SJCRH30 (cell line): ENCODE measurements around the gene FHAD1. TPM values are rescaled to one million over a fixed set of nuclear protein-coding genes. Genes with fewer than 3 reads are reported as not detected.
"Not testable (repeated sequence)": the region's sequence is repeated elsewhere in the genome, so short reads cannot be mapped to it uniquely, and the experiment has no call there.

Experiments used
- DNase-seq, 2 experiments: peaks; one replicate each; pipeline ENCODE4 v3.0.0-alpha.2; 2015 to 2020
- H3K27ac ChIP-seq: fragments of 250-450 bp; sonication (Bioruptor Pico); 2 replicates; pipeline ENCODE4 v1.5.1; 2020; ENCODE audit warnings: mild to moderate bottlenecking, moderate library complexity
- H3K27me3 ChIP-seq: fragments of 250-450 bp; sonication (Bioruptor Pico); 2 replicates; pipeline ENCODE4 v1.5.1; 2020; ENCODE audit warnings: mild to moderate bottlenecking, moderate library complexity
- H3K36me3 ChIP-seq: fragments of 250-450 bp; sonication (Bioruptor Pico); 2 replicates; pipeline ENCODE4 v1.5.1; 2020; ENCODE audit warnings: mild to moderate bottlenecking, moderate library complexity
- H3K4me1 ChIP-seq: fragments of 250-450 bp; sonication (Bioruptor Pico); 2 replicates; pipeline ENCODE4 v1.5.1; 2020; ENCODE audit warnings: mild to moderate bottlenecking, moderate library complexity
- H3K4me3 ChIP-seq: fragments of 250-450 bp; sonication (Bioruptor Pico); 2 replicates; pipeline ENCODE4 v1.5.1; 2020; ENCODE audit warnings: mild to moderate bottlenecking, moderate library complexity
- H3K9me3 ChIP-seq: fragments of 250-450 bp; sonication (Bioruptor Pico); replicated peaks from 2 replicates; pipeline ENCODE4 v1.5.1; 2020; ENCODE audit warnings: mild to moderate bottlenecking, moderate library complexity
- total RNA-seq: library from RNA; depleted of rRNA; stranded (reverse); fragments of >200 nt; shearing (Covaris generic); gene quantifications from 2 replicates; pipeline ENCODE4 v1.2.3, GENCODE V29; 2014

The FHAD1 gene
- total RNA-seq, 1 experiment from 2014 or later: 1.7 TPM

DNA sequence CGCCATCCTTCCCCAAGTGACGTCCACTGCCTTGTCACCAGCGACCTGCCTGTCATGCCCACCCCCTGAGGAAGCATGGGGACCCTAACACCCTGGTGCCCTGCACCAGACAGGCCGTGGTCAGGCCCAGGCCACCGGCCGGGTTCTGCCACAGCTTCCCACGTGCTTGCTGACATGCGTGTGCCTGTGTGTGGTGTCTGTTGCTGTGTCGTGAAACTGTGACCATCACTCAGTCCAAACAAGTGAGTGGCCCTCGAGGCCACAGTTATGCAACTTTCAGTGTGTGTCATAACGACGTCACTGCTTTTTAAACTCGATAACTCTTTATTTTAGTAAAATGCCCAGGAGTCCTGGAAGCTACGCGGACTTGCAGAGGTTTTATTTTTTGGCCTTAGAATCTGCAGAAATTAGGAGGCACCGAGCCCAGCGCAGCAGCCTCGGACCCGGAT is 182.7 kb downstream of the FHAD1 start:
- no peak overlapping the region for H3K27ac ChIP-seq
- no peak overlapping the region for H3K4me3 ChIP-seq
- DNase-seq: no peak
- peaks cover 42% of the 10 kb centered on the region for H3K4me1 ChIP-seq
- peaks cover 40% of the 10 kb centered on the region for H3K36me3 ChIP-seq
- no peaks in the 10 kb centered on the region for H3K27me3 ChIP-seq
- H3K9me3 ChIP-seq: no peaks in the 10 kb centered on the region

DNA sequence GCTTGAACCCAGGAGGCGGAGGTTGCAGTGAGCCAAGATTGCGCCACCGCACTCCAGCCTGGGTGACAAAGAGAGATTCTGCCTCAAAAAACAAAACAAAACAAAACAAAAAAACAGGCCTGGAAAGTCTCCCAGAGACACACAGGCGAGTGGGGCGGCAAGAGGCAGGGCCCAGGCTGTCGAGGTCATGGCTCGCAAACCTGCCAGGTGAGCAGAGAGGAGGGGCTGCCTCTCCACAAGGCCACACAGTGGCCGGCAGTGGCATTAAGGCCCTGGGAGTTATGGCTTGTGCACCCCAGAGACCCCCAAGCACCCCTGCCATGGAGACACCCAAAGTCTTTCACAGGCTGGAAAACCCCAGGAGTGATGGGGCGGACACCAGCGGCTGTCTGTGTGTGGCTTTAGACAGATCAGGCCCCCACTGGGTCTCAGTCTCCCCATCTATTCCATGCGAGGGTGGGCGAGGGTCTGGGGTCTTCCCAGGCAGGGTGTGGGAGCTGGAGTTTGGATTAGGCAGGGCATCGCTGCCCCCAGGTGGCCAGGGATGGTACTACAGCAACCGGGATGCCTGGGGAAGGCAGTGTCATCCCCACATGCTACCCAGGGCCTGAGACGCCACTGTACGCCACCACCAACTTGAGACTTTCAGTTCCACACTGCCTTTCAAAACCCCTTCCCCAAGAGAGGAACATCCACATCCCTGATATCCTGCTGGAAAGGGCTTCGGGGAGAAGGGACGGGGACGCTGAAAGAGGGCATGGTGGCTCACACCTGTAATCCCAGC is 184.0 kb downstream of the FHAD1 start:
- H3K4me3 ChIP-seq: no peak overlapping the region
- H3K27me3 ChIP-seq: no peaks in the 10 kb centered on the region
- H3K27ac ChIP-seq: peak overlapping the region; percentile 83
- H3K4me1 ChIP-seq: peaks cover 37% of the 10 kb centered on the region
- peak; percentile 82 to 89 for DNase-seq
- peaks cover 33% of the 10 kb centered on the region for H3K36me3 ChIP-seq
- H3K9me3 ChIP-seq: no peaks in the 10 kb centered on the region

DNA sequence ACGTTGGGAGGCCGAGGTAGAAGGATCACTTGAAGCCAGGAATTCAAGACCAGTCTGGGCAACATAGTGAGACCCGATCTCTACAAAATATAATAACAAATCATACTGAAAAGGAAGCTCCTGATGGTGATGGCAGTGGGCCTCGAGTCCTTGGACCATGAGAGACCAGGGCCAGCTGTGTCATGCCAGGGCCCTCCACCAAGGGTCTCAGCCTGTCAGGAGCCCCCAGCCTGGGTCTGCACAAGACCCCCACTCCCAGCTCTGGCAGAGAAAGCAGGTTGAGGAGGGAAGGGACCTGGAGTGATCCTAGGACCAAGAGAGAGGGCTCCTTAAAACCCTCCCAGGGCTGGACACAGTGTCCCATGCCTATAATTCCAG is 184.5 kb downstream of the FHAD1 start:
- no peak overlapping the region for H3K4me3 ChIP-seq
- H3K9me3 ChIP-seq: no peaks in the 10 kb centered on the region
- H3K36me3 ChIP-seq: peaks cover 28% of the 10 kb centered on the region
- peak overlapping the region; percentile 83 for H3K27ac ChIP-seq
- no peaks in the 10 kb centered on the region for H3K27me3 ChIP-seq
- H3K4me1 ChIP-seq: peaks cover 31% of the 10 kb centered on the region
- no peak for DNase-seq

DNA sequence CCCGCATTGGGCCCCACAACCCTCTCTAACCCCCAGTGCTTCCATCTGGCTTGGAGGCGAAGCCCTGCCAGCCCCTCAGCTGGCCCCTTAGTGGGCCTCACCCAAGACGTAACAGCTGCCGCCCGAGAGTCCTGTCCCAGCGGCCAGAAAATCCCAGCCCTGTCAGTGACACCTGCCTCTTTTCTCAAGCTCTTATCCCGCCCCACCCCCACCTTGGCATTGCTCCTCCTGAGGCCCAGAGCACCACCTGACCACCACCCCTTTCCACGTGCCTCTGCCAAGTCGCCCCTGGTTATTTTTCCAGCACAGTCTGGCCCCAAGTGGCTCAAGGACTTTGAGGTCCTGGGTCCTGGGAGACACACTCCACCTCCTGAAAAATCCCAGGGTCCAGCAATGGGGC is 185.3 kb downstream of the FHAD1 start:
- Histone ChIP-seq H3K27me3 (no peaks in the 10 kb centered on the region), H3K36me3 (peaks cover 20% of the 10 kb centered on the region), H3K4me1 (peaks cover 24% of the 10 kb centered on the region), H3K4me3 (no peak overlapping the region), H3K27ac (peak overlapping the region; percentile 83), H3K9me3 (no peaks in the 10 kb centered on the region)
- peak; percentile 99 to 100 for DNase-seq

DNA sequence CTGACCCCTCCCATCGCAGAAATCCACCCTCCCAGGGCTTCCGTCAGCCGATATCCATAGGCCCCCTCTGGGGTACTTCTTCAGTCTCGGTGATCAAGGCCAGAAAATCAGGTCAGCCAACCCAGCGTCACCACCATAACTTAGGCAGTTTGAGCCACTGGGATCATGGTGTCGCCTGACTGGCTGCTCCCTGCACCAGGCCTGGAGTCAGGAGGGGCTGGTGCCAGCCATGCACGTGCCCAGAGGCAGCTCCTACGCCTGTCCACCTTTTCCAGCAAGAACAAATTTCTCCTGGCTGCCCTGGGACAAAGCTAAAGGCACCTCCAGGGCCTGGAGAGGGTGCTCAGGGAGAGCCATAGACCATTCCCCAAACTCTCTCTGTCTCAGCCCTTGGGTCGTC is 186.4 kb downstream of the FHAD1 start:
- peak overlapping the region; percentile 83 for H3K27ac ChIP-seq
- no peaks in the 10 kb centered on the region for H3K27me3 ChIP-seq
- no peak for DNase-seq
- H3K9me3 ChIP-seq: no peaks in the 10 kb centered on the region
- peaks cover 24% of the 10 kb centered on the region for H3K4me1 ChIP-seq
- H3K4me3 ChIP-seq: no peak overlapping the region
- H3K36me3 ChIP-seq: peaks cover 9% of the 10 kb centered on the region

DNA sequence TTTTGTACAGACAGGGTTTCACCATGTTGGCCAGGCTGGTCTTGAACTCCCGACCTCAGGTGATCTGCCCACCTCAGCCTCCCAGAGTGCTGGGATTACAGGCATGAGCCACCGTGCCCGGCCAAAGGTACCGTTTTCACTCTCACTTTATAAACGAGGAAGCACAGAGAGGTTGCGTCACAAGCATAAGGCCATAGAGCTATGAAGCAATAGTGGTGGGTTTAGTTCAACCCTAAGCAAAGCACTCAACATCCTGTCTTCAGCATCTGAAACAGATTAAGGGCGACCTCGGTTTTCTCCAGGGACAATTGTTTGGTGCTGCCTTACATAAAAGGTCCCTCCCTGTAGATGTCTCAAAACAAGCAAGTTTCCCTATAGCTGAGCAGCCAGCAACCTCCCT is 187.7 kb downstream of the FHAD1 start:
- peaks cover 24% of the 10 kb centered on the region for H3K4me1 ChIP-seq
- not testable (repeated sequence) for H3K4me3 ChIP-seq, H3K27me3 ChIP-seq, H3K27ac ChIP-seq, H3K9me3 ChIP-seq, H3K36me3 ChIP-seq, DNase-seq

DNA sequence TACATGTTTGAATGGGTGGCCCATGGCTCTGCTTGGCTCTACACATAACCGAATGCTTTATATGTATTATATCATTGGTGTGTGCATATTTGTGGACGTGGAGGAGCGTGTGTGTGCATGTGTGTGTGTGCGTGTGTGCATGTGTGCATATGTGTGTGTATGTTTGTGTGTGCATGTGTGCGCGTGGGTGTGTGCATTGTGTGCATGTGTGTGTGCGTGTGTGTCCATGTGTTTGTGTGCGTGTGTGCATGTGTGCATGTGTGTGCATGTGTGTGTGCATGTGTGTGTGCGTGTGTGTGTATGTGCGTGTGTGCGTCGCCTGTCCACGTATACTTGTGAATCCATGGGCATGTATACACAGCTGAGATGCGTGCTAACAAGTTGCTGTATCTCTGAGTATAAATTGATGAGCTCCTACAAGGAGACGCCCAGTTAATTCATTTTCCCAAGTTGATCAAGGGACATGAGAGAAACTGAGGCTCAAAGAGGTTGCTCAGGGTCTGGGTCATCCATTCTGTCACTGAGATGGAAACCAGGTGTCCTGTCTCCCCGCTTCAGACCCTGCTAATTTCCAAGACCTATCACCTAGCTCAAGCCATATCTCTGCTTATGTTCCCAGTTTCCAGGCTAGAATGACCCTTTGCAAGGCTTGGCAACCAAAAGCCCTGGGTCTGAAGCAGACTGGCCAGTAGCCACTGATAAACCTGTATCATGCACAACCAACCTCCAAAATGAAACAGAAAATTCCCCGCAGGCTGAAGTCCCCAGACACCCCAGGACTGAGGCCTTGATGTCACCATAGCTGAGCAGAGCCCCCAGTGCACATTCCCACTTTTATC is 188.4 kb downstream of the FHAD1 start:
- no peak overlapping the region for H3K4me3 ChIP-seq
- H3K36me3 ChIP-seq: peaks cover 6% of the 10 kb centered on the region; the same call in 1 of the 2 replicates
- DNase-seq: no peak
- H3K9me3 ChIP-seq: no peaks in the 10 kb centered on the region
- H3K27me3 ChIP-seq: no peaks in the 10 kb centered on the region
- peaks cover 24% of the 10 kb centered on the region for H3K4me1 ChIP-seq
- H3K27ac ChIP-seq: no peak overlapping the region

DNA sequence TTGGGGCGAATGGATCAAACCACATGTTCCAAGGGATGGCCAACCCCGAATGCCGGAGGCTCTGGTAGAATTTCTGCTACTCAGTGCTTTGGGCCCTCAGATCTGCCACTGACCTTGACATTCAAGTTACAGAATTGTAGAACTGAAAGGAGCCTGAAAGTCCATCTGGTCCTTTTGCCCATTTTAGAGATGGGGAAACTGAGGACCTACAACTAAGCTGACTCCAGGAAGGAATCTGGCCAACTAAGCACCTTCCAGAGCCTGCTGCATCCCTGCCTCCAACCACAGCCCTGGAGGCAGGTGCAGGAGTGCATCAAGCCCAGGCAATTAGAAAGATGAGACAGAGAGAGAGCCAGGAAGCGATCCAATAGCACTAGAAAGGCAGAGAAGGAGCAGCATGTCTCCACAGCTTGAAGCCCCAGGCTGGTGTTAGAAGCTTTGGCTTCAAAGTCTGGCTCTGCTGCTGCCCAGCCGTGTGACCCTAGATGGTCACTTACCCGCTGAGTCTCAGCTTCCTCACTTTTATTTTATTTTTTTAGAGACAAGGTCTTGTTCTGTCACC is 189.9 kb downstream of the FHAD1 start:
- H3K4me1 ChIP-seq: peaks cover 16% of the 10 kb centered on the region

DNA sequence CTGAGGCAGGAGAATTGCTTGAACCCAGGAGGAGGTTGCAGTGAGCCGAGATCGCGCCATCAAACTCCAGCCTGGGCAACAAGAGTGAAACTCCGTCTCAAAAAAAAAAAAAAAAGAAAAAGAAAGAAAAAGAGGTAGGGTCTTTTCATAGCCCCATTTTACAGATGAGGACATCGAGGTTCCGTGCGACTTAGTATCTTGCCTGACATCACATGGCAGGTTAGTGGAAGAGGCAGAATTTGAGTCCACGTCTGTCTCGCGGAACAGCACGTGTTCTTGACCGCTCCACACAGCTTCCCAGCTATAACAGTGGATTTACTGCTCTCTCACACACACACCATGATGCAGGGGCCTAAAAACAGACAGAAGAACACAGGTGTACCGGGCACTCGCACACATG is 192.3 kb downstream of the FHAD1 start:
- H3K4me3 ChIP-seq: no peak overlapping the region
- no peaks in the 10 kb centered on the region for H3K27me3 ChIP-seq
- H3K4me1 ChIP-seq: peaks cover 8% of the 10 kb centered on the region
- DNase-seq: no peak
- no peaks in the 10 kb centered on the region for H3K9me3 ChIP-seq
- no peak overlapping the region for H3K27ac ChIP-seq
- no peaks in the 10 kb centered on the region for H3K36me3 ChIP-seq

More for the DNA sequence above, 189.9 kb downstream of the FHAD1 start:
- no peaks in the 10 kb centered on the region for H3K27me3 ChIP-seq
- peak in 1 of 2 experiments; percentile 52 for DNase-seq
- H3K9me3 ChIP-seq: no peaks in the 10 kb centered on the region
- H3K4me3 ChIP-seq: no peak overlapping the region
- H3K27ac ChIP-seq: no peak overlapping the region
- H3K36me3 ChIP-seq: no peaks in the 10 kb centered on the region

DNA sequence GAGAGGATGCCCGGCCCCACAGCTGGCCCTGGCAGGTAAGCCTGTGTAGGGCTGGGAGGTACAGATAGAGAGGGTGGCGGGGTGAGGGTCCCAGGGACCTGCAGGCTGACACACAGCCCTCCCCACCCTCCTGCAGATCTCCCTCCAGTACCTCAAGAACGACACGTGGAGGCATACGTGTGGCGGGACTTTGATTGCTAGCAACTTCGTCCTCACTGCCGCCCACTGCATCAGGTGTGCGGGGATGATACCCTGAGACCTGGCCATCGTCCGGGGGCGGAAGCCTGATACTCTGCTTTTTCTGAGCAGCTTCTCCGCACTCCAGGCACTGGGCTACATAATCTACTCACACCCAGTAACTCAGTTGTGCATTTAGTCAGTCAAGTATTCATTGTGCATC is 193.3 kb downstream of the FHAD1 start:
- Histone ChIP-seq H3K4me1 (peaks cover 12% of the 10 kb centered on the region), H3K36me3 (no peaks in the 10 kb centered on the region), H3K9me3 (no peaks in the 10 kb centered on the region), H3K27ac (no peak overlapping the region), H3K27me3 (no peaks in the 10 kb centered on the region), H3K4me3 (no peak overlapping the region)
- DNase-seq: no peak

DNA sequence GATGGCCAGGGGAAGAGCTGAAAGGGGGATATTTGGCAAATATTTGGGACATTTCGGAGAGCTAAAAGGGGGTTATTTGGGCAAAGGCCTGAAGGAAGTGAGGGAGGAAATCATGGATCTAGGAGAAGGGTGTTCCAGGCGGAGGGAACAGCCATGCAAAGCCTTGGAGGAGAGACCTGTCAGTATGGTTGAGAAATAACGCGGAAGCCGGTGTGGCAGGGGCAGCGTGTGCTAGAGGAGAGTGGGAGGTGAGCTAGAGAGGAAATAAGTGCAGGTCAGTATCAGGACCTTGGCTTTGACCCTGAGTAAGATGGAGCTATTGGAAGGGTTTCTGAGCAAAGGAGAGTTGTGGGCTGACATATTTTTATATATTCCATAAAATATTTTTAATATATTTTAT is 194.2 kb downstream of the FHAD1 start:
- H3K4me1 ChIP-seq: peaks cover 12% of the 10 kb centered on the region
- H3K27ac ChIP-seq: no peak overlapping the region
- H3K36me3 ChIP-seq: no peaks in the 10 kb centered on the region
- H3K27me3 ChIP-seq: no peaks in the 10 kb centered on the region
- DNase-seq: no peak
- no peaks in the 10 kb centered on the region for H3K9me3 ChIP-seq
- no peak overlapping the region for H3K4me3 ChIP-seq

DNA sequence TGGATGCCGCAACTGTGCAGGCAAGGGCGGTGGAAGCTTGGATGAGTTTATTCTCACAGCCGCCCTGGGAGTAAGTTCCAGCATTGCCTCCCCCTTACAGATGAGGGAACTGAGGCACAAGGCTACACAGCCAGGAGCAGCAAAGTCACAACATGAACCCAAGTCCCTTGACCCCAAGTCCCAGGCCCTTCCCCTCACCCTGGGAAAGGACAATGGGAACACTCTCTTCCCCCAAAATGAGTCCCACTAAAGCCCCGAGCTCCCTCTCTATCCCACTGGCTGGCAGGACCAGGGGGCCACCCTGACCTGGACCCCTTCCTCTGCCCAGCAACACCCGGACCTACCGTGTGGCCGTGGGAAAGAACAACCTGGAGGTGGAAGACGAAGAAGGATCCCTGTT is 195.1 kb downstream of the FHAD1 start:
- no peak overlapping the region for H3K27ac ChIP-seq
- DNase-seq: no peak
- H3K4me3 ChIP-seq: no peak overlapping the region
- no peaks in the 10 kb centered on the region for H3K27me3 ChIP-seq
- no peaks in the 10 kb centered on the region for H3K9me3 ChIP-seq
- H3K36me3 ChIP-seq: no peaks in the 10 kb centered on the region
- peaks cover 12% of the 10 kb centered on the region for H3K4me1 ChIP-seq

DNA sequence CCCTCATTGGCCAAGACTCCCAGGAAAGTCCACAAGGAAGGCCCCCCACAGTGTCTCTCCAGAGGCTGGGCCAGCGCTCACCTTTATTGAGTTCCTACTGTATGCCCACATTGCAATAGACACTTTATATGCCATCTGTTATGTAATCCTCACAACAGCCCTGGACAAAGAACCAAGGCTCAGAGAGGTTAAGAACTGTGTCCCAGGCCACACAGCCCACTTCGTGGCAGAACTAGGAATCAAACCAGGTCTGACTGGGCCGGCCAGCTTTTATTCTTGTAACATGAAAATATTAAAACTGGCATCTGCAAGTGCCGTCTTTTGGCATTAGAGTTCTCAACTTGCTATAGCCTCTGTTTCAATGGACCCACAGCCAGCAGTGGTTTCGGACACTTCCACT is 195.7 kb downstream of the FHAD1 start:
- Histone ChIP-seq H3K27me3 (no peaks in the 10 kb centered on the region), H3K9me3 (no peaks in the 10 kb centered on the region), H3K4me3 (no peak overlapping the region), H3K27ac (no peak overlapping the region), H3K4me1 (peaks cover 12% of the 10 kb centered on the region), H3K36me3 (no peaks in the 10 kb centered on the region)
- DNase-seq: no peak

DNA sequence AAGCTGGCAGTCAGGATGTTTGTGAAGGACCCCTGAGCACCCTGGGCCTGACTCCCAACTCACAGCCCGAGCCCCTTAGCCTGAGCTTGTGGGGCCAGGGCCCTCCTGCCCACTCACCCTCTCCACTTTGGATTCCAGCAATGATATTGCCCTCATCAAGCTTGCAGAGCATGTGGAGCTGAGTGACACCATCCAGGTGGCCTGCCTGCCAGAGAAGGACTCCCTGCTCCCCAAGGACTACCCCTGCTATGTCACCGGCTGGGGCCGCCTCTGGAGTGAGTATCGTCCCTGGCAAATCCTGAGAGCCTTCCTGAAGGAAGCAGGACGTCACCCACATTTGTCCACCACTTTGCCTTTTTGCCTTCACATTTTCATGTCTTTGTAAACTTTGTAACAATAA is 196.3 kb downstream of the FHAD1 start:
- Histone ChIP-seq H3K27me3 (no peaks in the 10 kb centered on the region), H3K27ac (no peak overlapping the region), H3K4me3 (no peak overlapping the region), H3K4me1 (peaks cover 12% of the 10 kb centered on the region), H3K9me3 (no peaks in the 10 kb centered on the region), H3K36me3 (no peaks in the 10 kb centered on the region)
- DNase-seq: peak; percentile 64 to 78
